HG02852 (cell line): ENCODE measurements around the gene PAPPA2.

ENCODE experiments used
- ATAC-seq: cut with Tn5 transposase; IDR thresholded peaks from one replicate; pipeline ENCODE4 v1.9.1; 2021; ENCODE audit warnings: mild to moderate bottlenecking, moderate library complexity; ENCODE audit not compliant: unreplicated experiment

PAPPA2 gene

GRCh38 chr1:176796583-176796982 lies 333.6 kb downstream of the PAPPA2 start:
- ATAC-seq: no peak

- ATAC-seq: no peak
Measured at GRCh38 chr1:176799327-176799726, 336.4 kb downstream of the PAPPA2 start.

- ATAC-seq: no peak
Measured at GRCh38 chr1:176800978-176801513, 338.1 kb downstream of the PAPPA2 start.

- ATAC-seq: no peak
Measured at GRCh38 chr1:176801514-176802020, 338.6 kb downstream of the PAPPA2 start.

- no peak for ATAC-seq
Measured at GRCh38 chr1:176802316-176802715, 339.3 kb downstream of the PAPPA2 start.

- no peak for ATAC-seq
Measured at GRCh38 chr1:176803042-176803441, 340.1 kb downstream of the PAPPA2 start.

GRCh38 chr1:176803596-176803995 lies 340.6 kb downstream of the PAPPA2 start:
- ATAC-seq: no peak

- ATAC-seq: no peak
Measured at GRCh38 chr1:176809292-176809691, 346.3 kb downstream of the PAPPA2 start.

GRCh38 chr1:176811511-176812288 lies 348.7 kb downstream of the PAPPA2 start:
- ATAC-seq: no peak

- ATAC-seq: no peak
Measured at GRCh38 chr1:176815621-176816020, 352.6 kb downstream of the PAPPA2 start.

GRCh38 chr1:176816232-176816631 lies 353.3 kb downstream of the PAPPA2 start:
- no peak for ATAC-seq

- no peak for ATAC-seq
Measured at GRCh38 chr1:176820391-176821031, 357.5 kb downstream of the PAPPA2 start.

GRCh38 chr1:176826265-176826664 lies 363.3 kb downstream of the PAPPA2 start:
- no peak for ATAC-seq

GRCh38 chr1:176829261-176829660 lies 366.3 kb downstream of the PAPPA2 start:
- ATAC-seq: no peak

- ATAC-seq: no peak
Measured at GRCh38 chr1:176831150-176831549, 368.2 kb downstream of the PAPPA2 start.

- no peak for ATAC-seq
Measured at GRCh38 chr1:176837708-176838107, 374.7 kb downstream of the PAPPA2 start.

- no peak for ATAC-seq
Measured at GRCh38 chr1:176838276-176838995, 375.5 kb downstream of the PAPPA2 start.

- no peak for ATAC-seq
Measured at GRCh38 chr1:176839216-176839615, 376.2 kb downstream of the PAPPA2 start.

- ATAC-seq: no peak
Measured at GRCh38 chr1:176841238-176841637, 378.3 kb downstream of the PAPPA2 start.

GRCh38 chr1:176843352-176844297 lies 380.6 kb downstream of the PAPPA2 start:
- no peak for ATAC-seq
